ENCODE measurements around the gene EHBP1L1.
"Not testable (repeated sequence)": the region's sequence is repeated elsewhere in the genome, so short reads cannot be mapped to it uniquely, and the experiment has no call there.

EHBP1L1 gene

DNA sequence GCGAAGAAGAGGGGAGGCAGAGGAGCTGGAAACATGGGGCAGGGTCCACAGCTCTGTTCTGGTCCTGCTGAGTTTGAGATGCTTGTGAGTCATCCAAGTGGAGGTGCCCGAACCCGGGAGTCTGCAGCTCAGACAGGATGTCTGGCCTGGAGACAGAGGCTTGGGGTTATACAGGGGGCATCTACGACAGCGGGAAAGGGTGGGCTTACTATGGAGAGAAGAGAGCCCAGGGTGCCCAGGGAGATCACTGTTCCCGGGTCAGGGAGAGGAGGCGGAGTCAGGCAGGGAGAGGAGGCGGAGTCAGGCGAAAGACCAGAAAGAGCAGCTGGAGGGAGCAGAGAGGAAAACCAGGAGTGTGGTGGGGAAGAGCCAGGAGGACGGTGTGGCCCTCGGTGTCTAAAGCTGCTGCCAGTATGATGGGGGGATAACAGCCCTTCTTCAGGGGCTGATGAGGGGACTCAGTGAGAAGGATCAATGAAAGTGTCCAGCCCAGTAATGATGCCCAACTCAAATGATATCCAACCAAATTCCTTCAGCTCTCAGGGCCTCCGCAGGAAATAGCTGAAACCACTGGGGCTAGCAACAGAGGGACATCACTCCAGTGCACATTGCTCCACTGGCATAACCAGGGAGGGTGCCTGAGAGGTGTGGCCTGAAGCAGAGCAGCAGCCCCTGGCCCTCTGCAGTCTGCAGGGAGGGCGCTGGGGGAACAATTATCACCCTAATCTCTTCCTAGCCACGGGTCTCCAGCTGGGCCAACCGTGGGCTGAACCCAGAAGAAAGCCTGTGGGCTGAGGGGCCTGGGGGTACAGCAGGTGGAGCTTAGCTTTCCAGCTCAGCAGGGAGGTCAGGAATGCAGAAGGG, 15.1 kb upstream of the EHBP1L1 start:
- DNase-seq, result peak; percentile 60

DNA sequence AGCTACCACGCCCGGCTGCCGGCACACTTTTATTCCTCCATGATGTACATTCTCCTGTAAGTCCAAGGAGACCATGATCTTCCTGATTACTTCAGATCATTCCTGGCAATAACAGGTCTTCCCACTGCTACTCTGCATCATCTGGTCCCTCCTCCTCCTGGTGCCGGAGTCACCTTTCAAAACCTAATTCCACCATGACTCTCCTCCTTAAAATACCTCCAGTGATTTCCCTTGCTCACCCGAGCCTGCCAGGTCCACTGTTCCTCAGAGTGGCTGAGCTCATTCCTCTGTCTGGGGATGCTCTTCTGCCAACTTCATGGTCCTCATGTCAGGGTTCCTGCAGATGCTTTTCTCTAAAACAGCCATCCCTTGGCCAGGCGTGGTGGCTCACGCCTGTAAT, 13.8 kb upstream of the EHBP1L1 start:
- DNase-seq, result no peak

DNA sequence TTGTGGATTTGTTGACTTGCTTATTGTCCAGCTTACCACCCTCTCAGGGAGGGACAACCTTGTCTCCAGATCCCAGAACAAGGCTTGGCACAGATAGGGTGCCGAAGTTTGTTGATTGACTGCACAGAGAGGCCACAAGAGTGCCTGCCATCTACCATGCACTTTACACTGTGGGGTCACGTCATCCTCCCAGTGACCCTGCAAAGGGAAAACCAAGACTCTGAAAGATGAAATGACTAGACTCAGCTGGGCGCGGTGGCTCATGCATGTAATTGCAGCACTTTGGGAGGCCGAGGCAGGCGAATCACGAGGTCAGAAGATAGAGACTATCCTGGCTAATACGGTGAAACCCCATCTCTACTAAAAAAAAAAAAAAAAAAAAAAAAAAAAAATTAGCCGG, 13.1 kb upstream of the EHBP1L1 start:
- no peak for DNase-seq

DNA sequence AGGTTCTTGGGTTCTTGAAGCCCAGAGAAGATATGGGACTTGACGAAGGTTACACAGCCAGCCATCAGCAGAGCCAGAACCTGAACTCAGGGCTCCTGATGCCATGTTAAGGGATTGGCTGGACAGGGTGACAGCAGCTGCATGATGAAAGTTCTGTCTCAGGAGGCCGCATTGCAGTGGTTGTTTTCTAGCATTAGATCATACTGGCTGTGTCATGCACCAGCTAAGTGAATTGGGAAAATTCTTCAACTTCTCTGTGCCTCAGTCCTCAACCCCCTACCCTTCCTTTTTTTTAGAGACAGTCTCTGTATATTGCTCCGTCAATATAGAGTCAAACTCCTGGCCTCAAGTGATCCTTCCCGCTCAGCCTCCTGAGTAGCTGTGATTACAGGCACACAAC, 12.3 kb upstream of the EHBP1L1 start:
- no peak for DNase-seq

DNA sequence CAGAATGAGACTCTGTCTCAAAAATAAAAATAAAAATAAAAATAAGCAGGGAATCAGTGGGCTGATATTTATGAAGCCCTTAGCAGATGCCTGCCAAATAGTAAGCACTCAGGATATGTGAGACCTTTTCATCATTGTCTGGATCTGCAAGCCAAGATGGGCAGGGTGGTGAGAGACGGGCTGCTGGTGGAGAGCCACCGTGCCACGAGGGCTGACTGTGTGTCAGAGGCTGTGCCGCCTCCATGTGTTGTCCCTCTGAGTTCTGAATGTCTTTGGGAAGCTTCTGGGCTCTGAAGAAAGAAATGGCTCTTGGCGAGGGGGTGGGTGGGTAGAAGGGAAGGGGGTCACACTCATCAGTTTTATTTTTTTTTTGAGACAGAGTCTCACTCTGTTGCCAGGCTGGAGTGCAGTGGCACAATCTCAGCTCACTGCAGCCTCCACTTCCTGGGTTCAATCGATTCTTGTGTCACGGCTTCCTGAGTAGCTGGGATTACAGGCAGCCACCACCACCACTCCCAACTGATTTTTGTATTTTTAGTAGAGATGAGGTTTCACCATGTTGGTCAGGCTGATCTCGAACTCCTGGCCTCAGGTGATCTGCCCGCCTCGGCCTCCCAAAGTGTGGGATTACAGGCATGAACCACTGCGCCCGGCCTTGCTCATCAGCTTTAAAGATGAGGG, 10.8 kb upstream of the EHBP1L1 start:
- not testable (repeated sequence) for DNase-seq

DNA sequence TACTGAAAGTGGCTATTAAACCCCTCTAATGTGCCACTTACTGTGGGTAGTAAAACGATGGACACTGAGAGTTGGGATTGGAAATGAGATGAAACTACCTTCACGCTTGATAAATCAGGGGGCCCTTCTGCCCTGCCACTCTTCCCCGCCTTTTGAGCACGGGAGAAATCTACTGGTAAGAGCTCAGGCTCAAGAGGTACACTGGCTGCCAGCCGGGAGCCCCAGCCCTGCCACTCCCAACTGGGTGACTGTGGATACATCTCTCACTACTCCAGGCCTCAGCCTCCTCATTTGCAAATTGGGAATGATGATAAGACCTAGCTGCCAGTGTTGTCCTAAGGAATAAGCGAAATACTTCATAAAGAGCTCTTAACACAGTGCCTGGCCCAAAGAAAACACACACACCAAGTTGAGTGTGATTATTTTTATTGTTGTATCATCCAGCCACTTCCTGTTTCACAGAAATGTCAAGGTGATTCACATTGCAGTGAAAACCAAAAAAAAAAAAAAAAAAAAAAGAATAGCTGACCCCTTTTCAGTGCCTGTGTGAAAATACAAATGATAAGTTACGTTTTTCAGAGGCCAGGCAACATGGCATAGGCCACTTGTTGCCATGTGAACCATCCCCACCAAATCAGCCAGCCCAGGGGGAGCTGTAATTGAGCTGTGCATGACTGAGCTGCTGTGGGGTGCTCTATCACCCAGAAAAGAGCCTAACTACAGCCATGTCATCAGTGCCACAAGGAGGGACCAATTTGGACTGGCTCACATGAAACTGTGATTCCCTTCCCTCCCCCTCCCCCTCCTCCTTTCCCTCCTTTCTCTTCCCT, 10.0 kb upstream of the EHBP1L1 start:
- DNase-seq, result no peak

DNA sequence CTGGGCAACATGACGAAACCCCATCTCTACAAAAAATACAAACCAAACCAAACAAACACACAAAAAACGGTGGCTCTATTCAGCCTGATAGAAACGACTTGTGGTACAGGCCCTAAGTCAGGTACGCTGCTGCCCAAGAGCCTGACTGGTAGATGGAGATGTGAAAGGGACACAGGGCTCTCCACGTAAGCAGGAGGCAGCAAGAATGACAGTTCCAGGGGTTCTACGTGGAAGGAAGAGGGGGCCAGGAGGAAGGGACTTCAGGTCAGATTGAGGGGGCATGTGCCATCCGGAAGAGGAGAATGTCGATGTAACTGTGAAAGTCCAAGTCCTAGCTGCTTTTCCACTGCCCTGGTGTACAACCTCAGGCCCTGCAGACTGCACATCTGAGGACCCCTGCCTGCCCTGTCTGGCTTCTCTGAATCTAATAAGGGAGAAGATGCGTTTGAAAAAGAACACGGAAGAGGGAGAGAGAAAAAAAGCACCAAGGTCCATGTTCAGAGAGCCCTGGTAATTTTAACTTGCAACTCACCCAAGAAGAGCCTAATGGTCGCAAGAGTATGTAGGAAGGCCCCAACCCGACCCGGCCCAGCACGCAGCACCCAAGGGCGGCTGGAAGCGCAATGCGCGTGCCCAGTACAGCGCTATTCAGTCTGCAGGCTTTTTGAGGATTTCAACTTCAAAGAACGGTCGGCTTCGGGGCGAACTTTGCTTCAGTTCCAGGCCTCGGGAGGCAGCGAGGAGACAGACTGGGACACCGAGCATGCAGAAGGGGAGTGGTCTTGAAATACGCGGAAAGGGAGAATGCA, 6.5 kb upstream of the EHBP1L1 start:
- DNase-seq, result no peak

DNA sequence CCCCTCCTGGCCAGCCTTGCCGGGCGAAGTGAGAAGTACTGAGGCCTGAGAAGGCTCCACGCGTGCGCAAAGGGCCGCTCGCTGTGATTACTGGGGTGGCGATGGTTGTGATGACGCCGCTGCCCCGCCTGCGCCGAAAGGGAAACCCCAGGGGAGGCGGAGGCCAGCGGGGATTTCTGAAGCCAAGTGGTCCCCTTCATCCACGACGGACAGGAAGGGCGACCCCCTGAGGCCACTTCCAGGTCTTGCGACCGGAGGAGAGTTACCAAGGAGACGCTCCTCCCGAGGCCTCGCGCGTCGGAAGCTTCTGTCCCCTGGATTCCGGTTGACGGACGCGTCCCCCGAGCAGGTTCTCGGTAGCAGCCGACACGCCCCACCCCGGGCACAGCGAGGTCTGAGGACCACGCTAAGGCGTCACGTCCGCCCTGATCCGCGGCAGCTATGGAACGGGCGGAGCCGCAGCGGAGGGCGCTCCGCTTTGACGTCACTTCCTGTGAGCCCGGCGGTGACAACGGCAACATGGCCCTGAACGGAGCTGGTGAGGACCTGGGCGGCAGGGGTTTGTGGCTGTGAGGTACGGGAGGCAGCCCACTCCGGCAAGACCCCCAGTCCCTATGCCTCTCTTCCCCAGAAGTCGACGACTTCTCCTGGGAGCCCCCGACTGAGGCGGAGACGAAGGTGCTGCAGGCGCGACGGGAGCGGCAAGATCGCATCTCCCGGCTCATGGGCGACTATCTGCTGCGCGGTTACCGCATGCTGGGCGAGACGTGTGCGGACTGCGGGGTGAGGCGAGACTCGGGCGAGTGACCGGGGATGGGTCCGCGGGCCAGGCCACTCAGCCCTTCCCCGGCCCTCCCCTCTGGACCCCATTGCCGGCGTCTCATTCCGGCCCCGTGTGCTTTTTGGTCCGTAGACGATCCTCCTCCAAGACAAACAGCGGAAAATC, 5.6 kb upstream of the EHBP1L1 start, which contains the start of gene ZNRD2:
TSS of gene ZNRD2 (plus strand) at position 505 of the 946 bp plus-strand sequence. CDS start at position 520, 15 bp downstream.
- DNase-seq, result peak; percentile 96

DNA sequence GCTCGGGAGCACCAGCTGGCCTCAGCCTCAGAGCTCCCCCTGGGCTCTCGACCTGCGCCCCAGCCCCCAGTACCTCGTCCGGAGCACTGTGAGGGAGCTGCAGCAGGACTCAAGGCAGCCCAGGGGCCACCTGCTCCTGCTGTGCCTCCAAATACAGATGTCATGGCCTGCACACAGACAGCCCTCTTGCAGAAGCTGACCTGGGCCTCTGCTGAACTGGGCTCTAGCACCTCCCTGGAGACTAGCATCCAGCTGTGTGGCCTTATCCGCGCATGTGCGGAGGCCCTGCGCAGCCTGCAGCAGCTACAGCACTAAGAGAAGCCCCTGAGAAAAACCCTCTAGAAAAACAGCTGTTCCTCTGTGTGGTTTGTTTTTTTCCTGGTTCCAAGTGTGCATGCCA, 4.4 kb upstream of the EHBP1L1 start:
- DNase-seq, result no peak

DNA sequence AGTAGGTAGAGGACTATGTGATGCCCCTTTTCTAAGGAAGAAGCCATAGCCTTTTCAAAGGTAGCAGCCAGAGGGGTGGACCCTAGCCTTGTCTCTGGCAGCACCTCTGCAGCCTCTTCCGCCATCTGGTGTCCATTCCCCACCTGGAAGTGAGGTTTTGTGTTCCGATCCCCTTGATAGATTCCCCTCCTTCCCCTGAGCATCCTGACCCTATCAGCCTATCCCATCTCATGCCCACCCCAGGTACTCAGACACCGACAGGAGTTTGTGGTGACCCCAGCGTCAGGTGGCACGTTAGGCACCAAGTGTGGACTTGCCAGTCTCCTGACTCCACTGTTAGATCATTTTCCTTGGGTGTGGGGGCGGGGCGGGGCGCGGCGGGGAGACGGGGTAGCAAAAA, 3.9 kb upstream of the EHBP1L1 start:
- DNase-seq, result no peak

DNA sequence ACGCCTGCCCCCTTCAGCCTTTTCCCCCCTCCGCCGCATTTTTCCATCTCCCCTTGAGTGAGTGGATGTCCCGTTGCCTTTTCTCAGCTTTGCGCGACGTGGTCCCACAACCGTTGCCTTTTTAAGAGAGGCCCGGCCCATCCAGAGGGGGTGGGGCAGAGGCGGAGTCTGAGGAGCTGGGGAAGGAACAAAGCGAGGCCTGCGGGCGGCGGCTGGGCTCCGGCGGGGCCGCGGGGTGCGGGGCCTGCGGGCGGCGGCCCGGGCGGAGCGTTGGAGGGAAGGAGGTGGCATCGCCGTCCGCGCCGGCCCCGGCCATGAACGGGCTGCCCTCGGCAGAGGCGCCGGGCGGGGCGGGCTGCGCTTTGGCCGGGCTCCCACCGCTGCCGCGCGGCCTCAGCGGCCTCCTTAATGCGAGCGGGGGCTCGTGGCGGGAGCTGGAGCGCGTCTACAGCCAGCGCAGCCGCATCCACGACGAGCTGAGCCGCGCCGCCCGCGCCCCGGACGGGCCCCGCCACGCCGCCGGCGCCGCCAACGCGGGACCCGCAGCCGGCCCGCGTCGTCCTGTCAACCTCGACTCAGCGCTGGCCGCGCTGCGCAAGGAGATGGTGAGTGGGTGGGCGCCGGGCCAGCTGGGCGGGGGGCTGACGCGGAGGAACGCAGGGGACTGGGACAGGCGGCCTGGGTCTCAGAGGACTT, 3.3 kb upstream of the EHBP1L1 start, which contains the start of gene FAM89B:
TSS of gene FAM89B (plus strand) at position 183 of the 696 bp plus-strand sequence. CDS start at position 315, 132 bp downstream.
- no peak for DNase-seq

DNA sequence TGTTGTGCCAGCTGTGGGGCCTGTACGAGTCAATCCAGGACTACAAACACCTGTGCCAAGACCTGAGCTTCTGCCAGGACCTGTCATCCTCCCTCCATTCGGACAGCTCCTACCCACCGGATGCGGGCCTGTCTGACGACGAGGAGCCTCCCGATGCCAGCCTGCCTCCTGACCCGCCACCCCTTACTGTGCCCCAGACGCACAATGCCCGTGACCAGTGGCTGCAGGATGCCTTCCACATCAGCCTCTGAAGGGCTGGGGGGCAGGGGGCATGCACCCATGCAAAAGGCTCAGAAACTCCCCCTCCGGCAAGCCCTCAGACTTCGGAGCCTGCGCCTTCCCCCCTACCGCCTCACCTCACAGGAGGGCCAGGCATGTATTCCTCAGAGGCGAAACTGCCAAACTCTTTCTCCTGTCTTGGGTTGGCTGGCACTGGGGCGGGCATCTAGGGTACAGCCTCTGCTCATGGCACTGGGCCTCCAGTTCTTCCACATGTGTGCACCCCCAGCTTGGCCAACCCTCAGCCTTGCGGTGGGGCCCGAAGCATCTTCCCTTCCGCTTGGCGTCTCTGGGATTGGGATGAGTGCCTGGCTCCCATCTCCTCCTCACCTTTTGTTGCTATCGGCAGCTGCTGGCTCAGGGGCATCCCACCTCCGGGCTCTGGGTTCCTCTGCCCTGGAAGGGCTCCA, 2.3 kb upstream of the EHBP1L1 start:
- DNase-seq, result peak; percentile 37

DNA sequence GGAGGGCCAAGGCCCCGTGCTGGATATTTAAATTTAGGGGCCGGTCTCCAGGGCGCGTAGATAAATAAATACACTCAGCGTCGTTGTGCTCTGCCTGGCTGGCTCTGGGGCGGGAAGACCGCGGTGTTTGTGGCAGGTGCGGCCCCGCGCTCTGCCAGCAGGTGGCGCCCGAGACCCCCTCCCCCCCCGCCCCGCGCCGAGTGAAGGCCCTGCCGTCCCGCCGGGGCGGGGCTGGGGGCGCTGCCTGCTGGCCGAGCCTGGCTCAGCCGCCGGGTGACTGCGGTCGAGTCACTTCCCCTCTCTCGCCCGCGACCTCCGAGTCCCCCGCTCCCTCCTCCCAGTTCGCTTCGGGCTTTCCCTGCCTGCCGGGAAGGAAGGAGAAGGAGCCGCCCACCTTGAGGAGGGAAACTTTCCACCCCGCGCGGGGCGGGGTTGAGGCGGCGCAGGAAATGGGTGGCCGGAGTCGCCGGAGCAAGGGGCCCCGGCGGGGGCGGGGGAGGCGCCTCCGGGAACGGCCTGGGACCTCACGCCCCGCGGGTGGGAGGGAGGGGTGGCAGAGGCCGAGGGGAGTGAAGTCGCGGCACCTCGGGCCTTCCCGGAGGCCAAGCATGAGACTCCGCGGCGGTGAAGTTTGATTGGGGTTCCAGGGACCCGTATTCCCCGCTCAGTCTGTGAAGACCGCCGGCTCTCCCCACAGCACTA, 1.6 kb upstream of the EHBP1L1 start:
- DNase-seq, result peak; percentile 82

DNA sequence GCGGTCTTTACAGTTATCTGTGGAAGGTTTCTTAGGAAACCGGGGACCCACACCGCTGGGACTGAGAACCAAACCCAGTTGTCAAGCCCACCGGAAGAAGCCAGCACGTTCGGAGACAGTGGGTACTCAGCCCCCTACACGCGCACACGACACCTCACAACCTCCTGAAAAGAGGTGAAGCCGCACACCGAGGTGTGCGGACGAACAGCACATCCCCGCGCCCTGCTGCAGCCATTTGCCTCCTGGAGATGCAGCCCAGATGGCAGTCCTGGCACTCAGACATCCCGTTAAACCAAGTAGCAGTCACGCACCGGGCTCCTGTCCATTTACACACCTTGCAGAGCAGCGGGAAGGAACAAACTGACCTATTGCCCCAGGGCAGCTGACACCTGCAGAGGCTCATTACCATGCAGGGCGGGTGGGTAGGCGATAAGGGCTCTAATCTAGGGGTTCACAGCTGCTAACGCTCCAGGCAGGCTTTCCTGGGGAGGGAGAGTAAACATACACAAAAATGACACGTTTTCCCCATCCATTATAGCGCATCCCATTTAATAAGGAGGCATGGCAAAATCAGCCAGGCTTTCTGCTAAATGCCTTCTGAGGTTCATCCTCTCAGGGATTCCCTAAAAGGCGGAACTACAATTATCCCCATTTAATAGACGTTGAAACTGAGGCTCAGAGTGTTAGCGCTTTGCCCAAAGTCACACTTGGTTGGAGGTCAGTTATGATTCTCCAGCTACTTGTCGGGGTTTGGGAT, 864 bp upstream of the EHBP1L1 start:
- DNase-seq, result peak; percentile 45

DNA sequence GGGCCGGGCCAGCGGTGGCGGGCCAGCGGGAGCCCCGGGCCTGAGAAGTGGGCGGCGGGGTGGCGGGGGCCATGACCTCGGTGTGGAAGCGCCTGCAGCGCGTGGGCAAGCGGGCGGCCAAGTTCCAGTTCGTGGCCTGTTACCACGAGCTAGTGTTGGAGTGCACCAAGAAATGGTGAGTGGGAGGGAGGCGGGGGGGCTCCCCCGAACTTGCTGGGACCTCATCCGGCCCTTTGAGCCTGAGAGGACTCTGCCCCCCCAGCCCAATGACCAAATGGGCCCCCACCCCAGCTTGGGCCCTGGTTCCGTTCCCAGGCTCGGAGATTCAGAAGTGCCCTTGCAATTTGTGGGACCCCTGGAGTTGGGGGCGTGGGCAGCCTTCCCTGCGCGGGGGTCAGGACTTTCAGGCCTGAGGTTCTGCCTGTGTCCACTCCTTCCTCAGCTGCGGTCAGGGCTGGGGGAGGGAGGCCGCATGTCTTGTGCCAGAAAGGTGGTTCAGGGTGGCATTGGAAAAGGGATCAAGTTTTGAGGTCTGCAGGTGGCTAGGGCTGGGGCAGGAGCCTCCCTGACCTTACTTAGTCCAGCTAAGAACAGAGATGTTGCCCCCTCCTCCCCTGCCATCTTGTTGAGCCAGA, 496 bp downstream of the EHBP1L1 start:
- no peak for DNase-seq

DNA sequence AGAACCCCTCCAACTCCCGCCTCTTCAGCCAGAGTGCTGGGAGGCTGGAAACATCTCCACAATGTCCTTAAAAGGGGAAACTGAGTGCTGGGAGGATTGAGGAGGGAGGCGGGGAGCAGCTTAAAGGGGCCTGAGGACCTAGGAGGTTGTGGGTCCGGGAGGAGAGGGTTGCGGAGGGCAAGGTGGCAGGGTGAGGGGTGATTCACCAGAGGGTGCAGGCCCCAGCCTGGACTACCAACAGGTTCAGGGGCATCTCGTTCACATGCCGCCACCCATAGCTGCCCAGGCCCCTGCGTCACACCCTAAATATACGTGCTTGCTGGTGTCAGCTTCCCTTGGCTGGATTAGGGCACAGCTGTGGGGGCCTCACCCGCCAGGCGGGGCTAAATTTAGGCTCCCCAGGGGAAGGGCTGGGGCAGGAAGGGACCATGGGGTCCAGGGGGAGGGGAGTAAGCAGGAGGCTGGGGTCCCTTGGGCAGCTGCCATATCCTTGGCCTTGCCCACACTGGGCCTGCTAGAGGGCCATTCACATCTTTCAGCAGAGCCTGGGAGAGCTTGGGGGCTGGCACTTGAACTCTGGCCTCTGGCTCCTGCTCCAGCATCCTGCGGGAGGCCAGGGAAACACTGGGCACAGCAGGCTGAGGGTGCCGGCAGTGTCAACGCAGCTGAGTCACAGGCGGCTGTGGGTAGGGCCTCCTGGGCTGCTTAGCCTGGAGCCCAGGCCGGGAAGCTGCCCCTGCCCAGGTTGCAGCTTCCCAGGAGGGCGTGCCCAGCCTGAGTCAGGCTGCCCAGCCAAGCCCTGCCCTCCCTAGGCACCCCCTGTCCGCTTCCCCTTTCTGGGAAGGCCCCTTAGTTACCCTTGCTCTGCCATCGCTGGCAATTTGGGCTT, 1.3 kb downstream of the EHBP1L1 start:
- no peak for DNase-seq

Measured in right kidney (tissue), 1 donor.